Hematopoietic multipotent progenitor cell treated with erythropoietin and hydrocortisone succinate and interleukin-3 and kit ligand, for 17 days (in vitro differentiated cells): Measurements from ENCODE around the gene WDR59.
"Not testable (repeated sequence)": the region's sequence is repeated elsewhere in the genome, so short reads cannot be mapped to it uniquely, and the experiment has no call there.

Source experiments
- DNase-seq: peaks from one replicate; pipeline ENCODE4 v3.0.0-alpha.2; 2015; ENCODE audit warnings: low spot score

Gene WDR59

GRCh38 chr16:74865922-74866598 lies 118.9 kb downstream of the WDR59 start:
- no peak for DNase-seq

GRCh38 chr16:74862743-74863244 lies 122.1 kb downstream of the WDR59 start:
- DNase-seq, result peak; percentile 78

GRCh38 chr16:74852500-74852875 lies 132.4 kb downstream of the WDR59 start:
- no peak for DNase-seq

GRCh38 chr16:74850027-74850426 lies 134.9 kb downstream of the WDR59 start:
- DNase-seq, result no peak

GRCh38 chr16:74847202-74847601 lies 137.7 kb downstream of the WDR59 start:
- DNase-seq, result no peak

GRCh38 chr16:74846714-74847113 lies 138.2 kb downstream of the WDR59 start:
- DNase-seq, result no peak

- no peak for DNase-seq
Measured at GRCh38 chr16:74844041-74844980, 140.6 kb downstream of the WDR59 start.

- not testable (repeated sequence) for DNase-seq
Measured at GRCh38 chr16:74843381-74844035, 141.4 kb downstream of the WDR59 start.

GRCh38 chr16:74842413-74842812 lies 142.5 kb downstream of the WDR59 start:
- DNase-seq, result no peak

GRCh38 chr16:74841904-74842303 lies 143.0 kb downstream of the WDR59 start:
- DNase-seq, result no peak

- no peak for DNase-seq
Measured at GRCh38 chr16:74841469-74841868, 143.5 kb downstream of the WDR59 start.

- no peak for DNase-seq
Measured at GRCh38 chr16:74837056-74837455, 147.9 kb downstream of the WDR59 start.

- DNase-seq, result no peak
Measured at GRCh38 chr16:74836111-74836671, 148.7 kb downstream of the WDR59 start.

GRCh38 chr16:74832228-74832627 lies 152.7 kb downstream of the WDR59 start:
- no peak for DNase-seq

- DNase-seq, result no peak
Measured at GRCh38 chr16:74831467-74831866, 153.5 kb downstream of the WDR59 start.

GRCh38 chr16:74830648-74831047 lies 154.3 kb downstream of the WDR59 start:
- DNase-seq, result no peak

- DNase-seq, result no peak
Measured at GRCh38 chr16:74829637-74830036, 155.3 kb downstream of the WDR59 start.

- no peak for DNase-seq
Measured at GRCh38 chr16:74825941-74826340, 159.0 kb downstream of the WDR59 start.

- no peak for DNase-seq
Measured at GRCh38 chr16:74825016-74825415, 159.9 kb downstream of the WDR59 start.
